Colonic mucosa (tissue), 4 donors: ENCODE results near the gene SEC11A. TPM values are rescaled to one million over a fixed set of nuclear protein-coding genes. Genes with fewer than 3 reads are reported as not detected.
"Not testable (repeated sequence)": the region's sequence is repeated elsewhere in the genome, so short reads cannot be mapped to it uniquely, and the experiment has no call there.

Experiments
- DNase-seq: peaks from one replicate; pipeline ENCODE4 v3.0.0-alpha.2; 2020
- H3K27ac ChIP-seq: fragments of 200-600 bp; one replicate; pipeline ENCODE4 v1.8.0; 2021
- H3K27me3 ChIP-seq: fragments of 200-600 bp; one replicate; pipeline ENCODE4 v1.8.0; 2021
- H3K36me3 ChIP-seq: fragments of 200-600 bp; one replicate; pipeline ENCODE4 v1.8.0; 2021
- H3K4me1 ChIP-seq: fragments of 200-600 bp; one replicate; pipeline ENCODE4 v1.8.0; 2021; ENCODE audit warnings: mild to moderate bottlenecking
- H3K4me3 ChIP-seq: fragments of 200-600 bp; one replicate; pipeline ENCODE4 v1.8.0; 2021
- H3K9ac ChIP-seq, 2 donors: one replicate each; pipeline ENCODE4 v1.7.0; 2013; ENCODE audit warnings: control low read depth in 2 of 2, low read depth in 2 of 2, low read length in 2 of 2
- H3K9me3 ChIP-seq: fragments of 200-600 bp; one replicate; pipeline ENCODE4 v1.8.0; 2021
- CTCF ChIP-seq: fragments of 200-600 bp; IDR thresholded peaks from one replicate; pipeline ENCODE4 v1.8.0; 2022; ENCODE audit warnings: antibody characterized with exemption, mild to moderate bottlenecking
- intact Hi-C: fragments of 100-400 bp; cut with DNase I; formaldehyde crosslinking; loops from one replicate; pipeline ENCODE4 v1.14.1; 2022
- total RNA-seq, 2 donors: library from RNA; stranded (reverse); fragmentation: NEBNext Ultra II Directional in 1 of 2; extraction: Animal tissue kit (Norgen Biotek cat#: 25700) in 1 of 2; gene quantifications; one replicate each; pipeline ENCODE4 v1.2.1, GENCODE V29; 2021
- donor health status: healthy.
- donor health status: DM: no; HTN: no; CAD: no.
- donor health status: DM: no; HTN: no; CAD: no.

Gene SEC11A
- total RNA-seq, 2 donors from 2014 or later: 146 to 154 TPM

GRCh38 chr15:84645997-84646396, 69.9 kb downstream of the SEC11A start:
- Histone ChIP-seq H3K27me3 (no peaks in the 10 kb centered on the region), H3K9ac (no peak overlapping the region), H3K9me3 (no peaks in the 10 kb centered on the region), H3K4me1 (no peaks in the 10 kb centered on the region), H3K36me3 (peaks cover 18% of the 10 kb centered on the region), H3K4me3 (no peak overlapping the region), H3K27ac (no peak overlapping the region)
- intact Hi-C loops: loop anchor here (10.0 kb wide), 1 partner anchor 51 kb away; no protein-coding TSS in a partner anchor
- TF ChIP-seq CTCF: no peak
- no peak for DNase-seq

- Histone ChIP-seq H3K9ac (no peak overlapping the region), H3K9me3 (no peaks in the 10 kb centered on the region), H3K4me1 (no peaks in the 10 kb centered on the region), H3K36me3 (peaks cover 18% of the 10 kb centered on the region), H3K27me3 (no peaks in the 10 kb centered on the region), H3K27ac (no peak overlapping the region), H3K4me3 (no peak overlapping the region)
- no peak for TF ChIP-seq CTCF
- DNase-seq: no peak
- intact Hi-C loops: loop anchor here (10.0 kb wide), 1 partner anchor 51 kb away; no protein-coding TSS in a partner anchor
These were observed 70.4 kb downstream of the SEC11A start for GRCh38 chr15:84645496-84645895.

DNA sequence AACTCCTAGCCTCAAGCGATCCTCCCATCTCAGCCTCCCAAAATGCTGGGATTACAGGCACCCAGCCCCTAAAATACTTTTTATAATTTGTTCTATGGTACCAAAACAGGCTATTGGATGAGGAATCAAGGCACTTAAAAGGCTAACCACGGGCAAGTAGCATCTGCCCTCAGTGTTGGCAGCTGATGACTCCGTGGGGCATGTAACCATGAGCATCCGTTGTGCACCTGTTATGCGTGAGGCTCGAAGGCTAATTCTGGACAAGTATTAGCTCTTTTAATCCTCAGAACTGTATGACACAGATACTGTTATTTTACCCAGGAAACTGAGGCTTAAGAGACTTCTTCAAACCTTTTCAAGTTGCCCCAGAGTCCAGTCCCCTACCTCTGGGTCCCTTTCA, 72.1 kb downstream of the SEC11A start:
- Histone ChIP-seq H3K27me3 (no peaks in the 10 kb centered on the region), H3K4me1 (no peaks in the 10 kb centered on the region), H3K27ac (no peak overlapping the region), H3K9me3 (no peaks in the 10 kb centered on the region), H3K9ac (no peak overlapping the region), H3K4me3 (no peak overlapping the region), H3K36me3 (peaks cover 27% of the 10 kb centered on the region)
- intact Hi-C loops: loop anchor here (10.0 kb wide), 1 partner anchor 49 kb away; no protein-coding TSS in a partner anchor
- no peak for TF ChIP-seq CTCF
- DNase-seq: no peak

DNA sequence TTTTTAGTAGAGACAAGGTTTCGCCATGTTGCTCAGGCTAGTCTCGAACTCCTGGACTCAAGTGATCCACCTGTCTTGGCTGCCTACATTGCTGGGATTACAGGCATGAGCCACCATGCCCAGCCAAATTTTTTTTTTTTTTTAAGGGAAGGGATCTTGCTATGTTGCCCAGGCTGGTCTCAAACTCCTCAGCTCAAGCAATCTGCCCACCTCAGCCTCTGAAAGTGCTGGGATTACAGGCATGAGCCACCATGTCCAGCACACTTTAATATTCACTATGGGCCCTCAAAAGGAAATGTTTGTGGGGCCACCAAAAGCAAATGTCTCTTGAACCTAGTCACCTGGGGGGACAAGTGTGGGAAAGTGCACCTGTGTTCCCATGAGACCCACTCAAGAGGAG, 73.3 kb downstream of the SEC11A start:
- not testable (repeated sequence) for H3K27me3 ChIP-seq, H3K4me1 ChIP-seq, H3K27ac ChIP-seq, H3K9me3 ChIP-seq, H3K4me3 ChIP-seq, DNase-seq, H3K9ac ChIP-seq
- intact Hi-C loops: loop anchor here (10.0 kb wide), 1 partner anchor 48 kb away; no protein-coding TSS in a partner anchor
- H3K36me3 ChIP-seq: peaks cover 21% of the 10 kb centered on the region

- not testable (repeated sequence) for H3K27ac ChIP-seq, DNase-seq, H3K9me3 ChIP-seq, H3K27me3 ChIP-seq, H3K9ac ChIP-seq, H3K4me3 ChIP-seq, H3K4me1 ChIP-seq
- H3K36me3 ChIP-seq: peaks cover 21% of the 10 kb centered on the region
- intact Hi-C loops: loop anchor here (10.0 kb wide), 1 partner anchor 47 kb away; no protein-coding TSS in a partner anchor
These were observed 74.1 kb downstream of the SEC11A start for GRCh38 chr15:84641871-84642270.

DNA sequence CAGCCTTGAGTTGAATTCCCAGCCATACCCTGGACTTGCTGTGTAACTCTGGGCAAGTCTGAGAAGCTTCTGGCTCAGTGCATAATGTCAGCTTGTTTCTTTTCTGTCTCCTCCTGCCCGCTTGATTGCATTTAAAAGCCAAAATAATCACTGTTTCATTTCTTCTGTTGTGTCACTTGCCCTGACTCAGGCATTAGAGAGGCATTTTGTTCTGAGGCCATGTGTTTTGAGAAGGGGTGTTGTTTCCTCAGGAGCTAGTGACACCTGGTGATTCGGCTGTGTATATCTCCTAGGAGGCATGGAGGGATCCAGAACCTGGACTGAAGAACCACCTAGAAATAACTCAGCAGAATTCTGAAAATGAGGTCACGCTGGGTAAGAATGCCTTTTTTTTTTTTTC, 77.8 kb downstream of the SEC11A start:
- no peaks in the 10 kb centered on the region for H3K4me1 ChIP-seq
- no peak for TF ChIP-seq CTCF
- no peak for DNase-seq
- H3K9ac ChIP-seq: no peak overlapping the region
- H3K36me3 ChIP-seq: peaks cover 17% of the 10 kb centered on the region
- H3K27ac ChIP-seq: no peak overlapping the region
- no peak overlapping the region for H3K4me3 ChIP-seq
- intact Hi-C loops: no loop called here
- H3K9me3 ChIP-seq: no peaks in the 10 kb centered on the region
- H3K27me3 ChIP-seq: no peaks in the 10 kb centered on the region
